Calu3 (cell line): ENCODE data around the gene MUSK. TPM values are rescaled to one million over a fixed set of nuclear protein-coding genes. Genes with fewer than 3 reads are reported as not detected.
"Not testable (repeated sequence)": the region's sequence is repeated elsewhere in the genome, so short reads cannot be mapped to it uniquely, and the experiment has no call there.

Experiments
- BruUV-seq: library from RNA; stranded (reverse); fragments of 400-500 nt; replicated peaks from 2 replicates; lab custom pipeline; 2021; lab: Mats Ljungman, UMichigan
- CTCF ChIA-PET: fragments of 300-600 bp; sonication (Branson Sonifier 250); formaldehyde crosslinking; loops from one replicate; lab custom pipeline; 2022; ENCODE audit warnings: antibody characterized with exemption; lab: Charles Lee
- DNase-seq: peaks from one replicate; pipeline ENCODE4 v3.0.0; 2022
- H3K27ac Mint-ChIP-seq: one replicate; pipeline ENCODE4 v1.8.0; 2022; ENCODE audit warnings: mixed read lengths; ENCODE audit not compliant: unreplicated experiment
- H3K27me3 Mint-ChIP-seq: one replicate; pipeline ENCODE4 v1.8.0; 2022; ENCODE audit warnings: mixed read lengths; ENCODE audit not compliant: unreplicated experiment
- H3K36me3 Mint-ChIP-seq: one replicate; pipeline ENCODE4 v1.8.0; 2022; ENCODE audit warnings: mild to moderate bottlenecking, moderate library complexity, mixed read lengths; ENCODE audit not compliant: insufficient read depth, unreplicated experiment
- H3K4me1 Mint-ChIP-seq: one replicate; pipeline ENCODE4 v1.8.0; 2022; ENCODE audit warnings: mild to moderate bottlenecking, low read depth, mixed read lengths; ENCODE audit not compliant: unreplicated experiment
- H3K4me3 Mint-ChIP-seq: one replicate; pipeline ENCODE4 v1.8.0; 2022; ENCODE audit warnings: mild to moderate bottlenecking, low read depth, moderate library complexity, mixed read lengths; ENCODE audit not compliant: unreplicated experiment
- H3K9me3 Mint-ChIP-seq: one replicate; pipeline ENCODE4 v1.8.0; 2022; ENCODE audit warnings: low read depth, mixed read lengths; ENCODE audit not compliant: unreplicated experiment
- CTCF ChIP-seq: fragments of 200-600 bp; IDR thresholded peaks from one replicate; pipeline ENCODE4 v1.8.0; 2022; ENCODE audit warnings: antibody characterized with exemption; ENCODE audit not compliant: unreplicated experiment
- intact Hi-C: fragments of 100-400 bp; cut with micrococcal nuclease; formaldehyde crosslinking; loops from one replicate; pipeline ENCODE4 v1.10.0; 2022; ENCODE audit not compliant: unreplicated experiment
- total RNA-seq: library from RNA; stranded (reverse); gene quantifications from 2 replicates; pipeline ENCODE4 v1.2.3, GENCODE V29; 2022

MUSK gene
- total RNA-seq, 1 experiment from 2014 or later: not detected

DNA sequence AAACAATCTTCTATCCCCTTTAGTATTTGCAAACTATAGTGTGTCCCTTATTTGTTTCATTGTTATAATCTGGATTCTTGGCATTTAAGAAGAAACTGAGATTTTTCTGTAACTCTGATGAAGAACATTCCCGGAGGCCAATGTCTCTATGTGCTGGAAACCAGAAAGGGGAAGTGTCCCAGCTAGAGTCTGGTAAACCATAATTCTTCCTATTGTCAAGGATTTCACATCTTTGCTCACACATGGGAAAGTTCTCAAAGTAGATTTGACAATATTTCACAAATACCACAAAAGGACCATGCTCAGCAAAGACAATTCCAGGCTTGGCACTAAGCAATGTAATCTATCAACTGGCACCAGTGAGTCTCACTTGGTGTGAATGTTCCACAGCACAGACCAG lies 146.8 kb downstream of the MUSK start:
- Mint-ChIP-seq H3K9me3 (no peaks in the 10 kb centered on the region), H3K4me1 (peaks cover 7% of the 10 kb centered on the region), H3K27me3 (no peaks in the 10 kb centered on the region), H3K36me3 (peaks cover 5% of the 10 kb centered on the region), H3K27ac (no peak overlapping the region), H3K4me3 (no peak overlapping the region)
- no peak for DNase-seq
- no peak for TF ChIP-seq CTCF
- CTCF ChIA-PET: no interaction called here
- no TSS peak for BruUV-seq
- intact Hi-C loops: no loop called here

DNA sequence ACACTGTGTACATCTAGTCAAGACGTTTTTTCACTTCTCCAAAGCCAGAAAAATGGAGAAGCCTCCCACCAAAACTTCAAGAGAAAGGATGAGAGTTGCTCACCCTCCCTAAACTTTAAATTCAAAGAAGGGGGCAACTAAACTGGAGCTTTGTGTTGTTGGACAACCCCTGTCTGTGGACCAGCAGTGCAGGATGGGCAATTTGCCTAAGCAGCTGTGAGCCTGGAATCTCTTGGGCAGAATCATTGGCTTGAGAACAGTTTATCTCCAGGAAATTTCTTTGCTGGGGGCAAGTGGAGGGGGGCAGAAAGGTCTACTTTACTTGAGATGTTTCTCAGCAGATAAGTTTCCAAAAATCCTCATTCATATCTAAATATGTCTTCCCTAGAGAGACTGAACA lies 151.8 kb downstream of the MUSK start:
- CTCF ChIA-PET: no interaction called here
- no peak for DNase-seq
- no peak overlapping the region for H3K27ac Mint-ChIP-seq
- H3K27me3 Mint-ChIP-seq: no peaks in the 10 kb centered on the region
- H3K4me3 Mint-ChIP-seq: no peak overlapping the region
- no TSS peak for BruUV-seq
- no peaks in the 10 kb centered on the region for H3K36me3 Mint-ChIP-seq
- H3K4me1 Mint-ChIP-seq: no peaks in the 10 kb centered on the region
- intact Hi-C loops: no loop called here
- H3K9me3 Mint-ChIP-seq: no peaks in the 10 kb centered on the region
- TF ChIP-seq CTCF: no peak

GRCh38 chr9:110821064-110821463 lies 152.5 kb downstream of the MUSK start:
- H3K27ac Mint-ChIP-seq: no peak overlapping the region
- no peak for DNase-seq
- TF ChIP-seq CTCF: no peak
- intact Hi-C loops: no loop called here
- H3K4me1 Mint-ChIP-seq: no peaks in the 10 kb centered on the region
- H3K36me3 Mint-ChIP-seq: no peaks in the 10 kb centered on the region
- no peaks in the 10 kb centered on the region for H3K9me3 Mint-ChIP-seq
- H3K4me3 Mint-ChIP-seq: no peak overlapping the region
- H3K27me3 Mint-ChIP-seq: no peaks in the 10 kb centered on the region
- BruUV-seq: no TSS peak
- CTCF ChIA-PET: no interaction called here

DNA sequence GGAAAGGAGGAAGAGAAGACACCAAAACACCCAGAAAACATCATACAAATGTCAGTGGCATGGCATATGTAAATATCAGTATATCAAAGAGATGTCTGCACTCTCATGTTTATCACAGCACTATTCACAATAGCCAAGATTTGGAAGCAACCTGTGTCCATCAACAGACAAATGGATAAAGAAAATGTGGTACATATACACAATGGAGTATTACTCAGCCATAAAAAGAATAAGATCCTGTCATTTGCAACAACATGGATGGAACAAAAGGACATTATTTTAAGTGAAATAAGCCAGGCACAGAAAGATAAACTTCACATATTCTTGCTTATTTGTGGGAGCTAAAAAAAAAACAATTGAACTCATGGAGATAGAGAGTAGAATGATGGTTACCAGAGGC lies 156.5 kb downstream of the MUSK start:
- not testable (repeated sequence) for BruUV-seq

DNA sequence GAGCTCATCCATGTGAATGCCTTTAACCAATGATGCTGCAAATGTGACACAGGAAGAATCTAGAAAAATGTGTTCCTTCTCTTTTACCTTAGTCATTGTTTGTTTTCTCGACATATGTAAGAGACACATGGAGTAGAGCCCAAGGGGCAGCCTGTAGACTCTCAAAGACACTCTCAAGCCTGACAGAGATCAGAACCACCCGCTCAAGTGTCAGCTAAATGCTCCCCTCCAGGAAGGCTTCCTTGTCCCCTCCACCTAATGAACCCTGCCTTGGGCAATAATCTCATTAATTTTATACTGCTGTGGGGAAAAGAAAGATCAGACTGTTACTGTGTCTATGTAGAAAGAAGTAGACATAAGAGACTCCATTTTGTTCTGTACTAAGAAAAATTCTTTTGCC lies 157.4 kb downstream of the MUSK start:
- no TSS peak for BruUV-seq
- Mint-ChIP-seq H3K36me3 (no peaks in the 10 kb centered on the region), H3K27me3 (no peaks in the 10 kb centered on the region), H3K4me3 (no peak overlapping the region), H3K9me3 (no peaks in the 10 kb centered on the region), H3K4me1 (no peaks in the 10 kb centered on the region), H3K27ac (no peak overlapping the region)
- TF ChIP-seq CTCF: no peak
- CTCF ChIA-PET: no interaction called here
- intact Hi-C loops: no loop called here
- no peak for DNase-seq

More for the DNA sequence above, 156.5 kb downstream of the MUSK start:
- H3K9me3 Mint-ChIP-seq, H3K4me1 Mint-ChIP-seq, H3K36me3 Mint-ChIP-seq, intact Hi-C loops, CTCF ChIA-PET, H3K27me3 Mint-ChIP-seq, DNase-seq, H3K27ac Mint-ChIP-seq, H3K4me3 Mint-ChIP-seq: not testable (repeated sequence)

GRCh38 chr9:110826400-110826799 lies 157.8 kb downstream of the MUSK start:
- intact Hi-C loops, H3K4me1 Mint-ChIP-seq, H3K27me3 Mint-ChIP-seq, DNase-seq, BruUV-seq, H3K27ac Mint-ChIP-seq, CTCF ChIA-PET, H3K9me3 Mint-ChIP-seq, H3K4me3 Mint-ChIP-seq, H3K36me3 Mint-ChIP-seq: not testable (repeated sequence)
